Measurements from ENCODE around the gene ZSWIM1.
A peak's percentile ranks its signal among the peaks of the same experiment; 100 is the strongest.

Gene ZSWIM1

DNA sequence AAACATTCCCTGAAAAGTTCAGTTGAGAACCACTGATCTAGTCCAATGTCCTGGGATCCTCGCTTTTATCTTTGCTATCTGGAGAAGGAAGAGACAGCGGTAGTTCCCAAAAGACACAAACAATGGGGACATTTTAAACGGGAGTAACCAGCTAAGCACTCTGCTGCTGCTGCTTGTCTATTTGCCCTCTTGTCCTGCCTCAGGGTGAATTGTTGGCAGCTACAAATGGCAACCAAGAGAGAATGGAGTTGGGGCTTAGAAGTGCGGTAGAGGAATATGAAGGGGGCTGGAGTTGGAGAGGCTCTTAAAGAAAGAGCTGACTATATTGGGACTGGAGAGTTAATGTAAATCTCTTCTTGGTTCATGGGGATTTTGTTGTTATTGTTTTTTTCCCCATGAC is 6.5 kb upstream of the ZSWIM1 start:
- DNase-seq: no peak
- H3K4me3 Mint-ChIP-seq: no peak overlapping the region

DNA sequence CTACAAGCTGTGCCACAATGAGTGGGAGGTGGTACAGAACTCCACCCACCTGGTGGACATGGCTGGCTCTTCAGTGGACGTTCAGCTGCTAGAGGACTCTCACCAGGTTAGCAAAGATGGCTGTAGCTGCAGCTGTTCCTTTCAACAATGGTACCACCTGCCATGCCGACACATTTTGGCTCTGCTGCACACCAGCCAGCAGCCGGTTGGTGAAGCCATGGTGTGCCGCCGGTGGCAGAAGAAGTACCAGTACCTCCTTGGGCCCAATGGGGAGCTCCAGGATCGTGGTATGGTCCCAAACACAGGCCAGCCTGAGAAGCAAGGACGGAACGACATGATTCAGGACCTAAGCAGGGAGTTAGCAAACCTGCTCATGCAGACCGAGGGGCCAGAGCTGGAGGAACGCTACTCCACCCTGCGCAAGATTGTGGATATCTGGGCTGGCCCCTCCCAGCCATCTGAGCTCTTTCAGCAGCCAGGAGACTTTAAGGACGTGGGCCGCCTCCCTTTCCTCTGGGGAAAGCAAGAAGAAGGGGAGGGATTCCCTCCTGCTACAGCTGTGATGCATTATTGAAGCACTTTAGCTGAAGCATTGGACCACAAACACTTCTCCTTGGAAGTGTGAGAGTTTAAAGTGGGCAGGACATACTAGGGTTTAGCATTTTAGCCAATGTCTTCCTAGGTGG is 2.8 kb upstream of the ZSWIM1 start:
- H3K4me3 Mint-ChIP-seq: no peak overlapping the region
- TF ChIP-seq, protein P1, sequence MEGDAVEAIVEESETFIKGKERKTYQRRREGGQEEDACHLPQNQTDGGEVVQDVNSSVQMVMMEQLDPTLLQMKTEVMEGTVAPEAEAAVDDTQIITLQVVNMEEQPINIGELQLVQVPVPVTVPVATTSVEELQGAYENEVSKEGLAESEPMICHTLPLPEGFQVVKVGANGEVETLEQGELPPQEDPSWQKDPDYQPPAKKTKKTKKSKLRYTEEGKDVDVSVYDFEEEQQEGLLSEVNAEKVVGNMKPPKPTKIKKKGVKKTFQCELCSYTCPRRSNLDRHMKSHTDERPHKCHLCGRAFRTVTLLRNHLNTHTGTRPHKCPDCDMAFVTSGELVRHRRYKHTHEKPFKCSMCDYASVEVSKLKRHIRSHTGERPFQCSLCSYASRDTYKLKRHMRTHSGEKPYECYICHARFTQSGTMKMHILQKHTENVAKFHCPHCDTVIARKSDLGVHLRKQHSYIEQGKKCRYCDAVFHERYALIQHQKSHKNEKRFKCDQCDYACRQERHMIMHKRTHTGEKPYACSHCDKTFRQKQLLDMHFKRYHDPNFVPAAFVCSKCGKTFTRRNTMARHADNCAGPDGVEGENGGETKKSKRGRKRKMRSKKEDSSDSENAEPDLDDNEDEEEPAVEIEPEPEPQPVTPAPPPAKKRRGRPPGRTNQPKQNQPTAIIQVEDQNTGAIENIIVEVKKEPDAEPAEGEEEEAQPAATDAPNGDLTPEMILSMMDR (IDR thresholded peaks at IDR 0.05): no peak
- H3K4me1 Mint-ChIP-seq: peaks cover 23% of the 10 kb centered on the region
- H3K9me3 Mint-ChIP-seq: no peaks in the 10 kb centered on the region
- no peak for DNase-seq
- H3K27ac Mint-ChIP-seq: no peak overlapping the region
- H3K27me3 Mint-ChIP-seq (ENCODE audit: low read depth, poor library complexity): peaks cover 2% of the 10 kb centered on the region
- H3K36me3 Mint-ChIP-seq (ENCODE audit: low read depth): peaks cover 9% of the 10 kb centered on the region

More for the DNA sequence above, 6.5 kb upstream of the ZSWIM1 start:
- Mint-ChIP-seq H3K4me1 (peaks cover 5% of the 10 kb centered on the region), H3K9me3 (no peaks in the 10 kb centered on the region), H3K27ac (peak overlapping the region; percentile 46), H3K36me3 (ENCODE audit: low read depth) (peaks cover 5% of the 10 kb centered on the region), H3K27me3 (ENCODE audit: low read depth, poor library complexity) (peaks cover 5% of the 10 kb centered on the region)
- TF ChIP-seq, protein P1 (IDR thresholded peaks at IDR 0.05): no peak

DNA sequence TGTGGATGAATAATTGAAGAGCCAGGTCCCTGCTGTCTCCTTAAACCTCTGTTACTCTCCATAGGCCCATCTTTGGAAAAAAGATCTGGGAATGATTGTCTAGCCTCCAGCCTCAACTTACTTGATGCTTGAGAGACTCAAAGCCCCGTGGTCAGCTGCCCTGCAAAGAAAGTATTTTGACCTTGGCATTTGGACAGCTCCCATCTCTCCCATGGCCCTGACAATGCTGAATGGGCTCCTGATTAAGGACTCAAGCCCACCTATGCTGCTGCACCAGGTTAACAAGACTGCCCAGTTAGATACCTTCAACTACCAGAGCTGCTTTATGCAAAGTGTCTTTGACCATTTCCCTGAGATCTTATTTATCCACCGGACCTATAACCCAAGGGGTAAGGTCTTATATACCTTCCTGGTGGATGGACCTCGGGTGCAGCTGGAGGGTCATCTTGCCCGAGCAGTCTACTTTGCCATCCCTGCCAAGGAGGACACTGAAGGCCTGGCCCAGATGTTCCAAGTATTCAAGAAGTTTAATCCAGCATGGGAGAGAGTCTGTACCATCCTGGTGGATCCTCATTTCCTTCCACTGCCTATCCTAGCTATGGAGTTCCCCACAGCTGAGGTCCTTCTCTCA is 1.6 kb downstream of the ZSWIM1 start:
- no peaks in the 10 kb centered on the region for H3K9me3 Mint-ChIP-seq
- peak overlapping the region; percentile 86 for H3K4me3 Mint-ChIP-seq
- peaks cover 26% of the 10 kb centered on the region for H3K4me1 Mint-ChIP-seq
- no peak overlapping the region for H3K27ac Mint-ChIP-seq
- H3K36me3 Mint-ChIP-seq (ENCODE audit: low read depth): peaks cover 17% of the 10 kb centered on the region
- TF ChIP-seq, protein P1 (IDR thresholded peaks at IDR 0.05): no peak
- H3K27me3 Mint-ChIP-seq (ENCODE audit: low read depth, poor library complexity): no peaks in the 10 kb centered on the region
- DNase-seq: no peak

DNA sequence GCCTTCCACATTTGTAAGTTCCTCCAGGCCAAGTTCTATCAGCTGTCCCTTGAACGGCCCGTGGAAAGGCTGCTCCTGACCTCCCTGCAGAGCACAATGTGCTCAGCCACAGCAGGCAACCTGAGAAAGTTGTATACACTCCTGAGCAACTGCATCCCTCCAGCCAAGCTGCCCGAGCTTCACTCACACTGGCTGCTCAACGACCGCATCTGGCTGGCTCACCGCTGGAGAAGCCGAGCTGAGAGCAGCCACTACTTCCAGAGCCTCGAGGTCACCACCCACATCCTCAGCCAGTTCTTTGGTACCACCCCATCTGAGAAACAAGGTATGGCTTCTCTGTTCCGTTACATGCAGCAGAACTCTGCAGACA is 2.1 kb downstream of the ZSWIM1 start:
- Mint-ChIP-seq H3K27ac (no peak overlapping the region), H3K36me3 (ENCODE audit: low read depth) (peaks cover 17% of the 10 kb centered on the region), H3K4me1 (peaks cover 26% of the 10 kb centered on the region), H3K9me3 (no peaks in the 10 kb centered on the region), H3K27me3 (ENCODE audit: low read depth, poor library complexity) (no peaks in the 10 kb centered on the region), H3K4me3 (peak overlapping the region; percentile 55)
- DNase-seq: no peak
- TF ChIP-seq, protein P1 (IDR thresholded peaks at IDR 0.05): no peak

DNA sequence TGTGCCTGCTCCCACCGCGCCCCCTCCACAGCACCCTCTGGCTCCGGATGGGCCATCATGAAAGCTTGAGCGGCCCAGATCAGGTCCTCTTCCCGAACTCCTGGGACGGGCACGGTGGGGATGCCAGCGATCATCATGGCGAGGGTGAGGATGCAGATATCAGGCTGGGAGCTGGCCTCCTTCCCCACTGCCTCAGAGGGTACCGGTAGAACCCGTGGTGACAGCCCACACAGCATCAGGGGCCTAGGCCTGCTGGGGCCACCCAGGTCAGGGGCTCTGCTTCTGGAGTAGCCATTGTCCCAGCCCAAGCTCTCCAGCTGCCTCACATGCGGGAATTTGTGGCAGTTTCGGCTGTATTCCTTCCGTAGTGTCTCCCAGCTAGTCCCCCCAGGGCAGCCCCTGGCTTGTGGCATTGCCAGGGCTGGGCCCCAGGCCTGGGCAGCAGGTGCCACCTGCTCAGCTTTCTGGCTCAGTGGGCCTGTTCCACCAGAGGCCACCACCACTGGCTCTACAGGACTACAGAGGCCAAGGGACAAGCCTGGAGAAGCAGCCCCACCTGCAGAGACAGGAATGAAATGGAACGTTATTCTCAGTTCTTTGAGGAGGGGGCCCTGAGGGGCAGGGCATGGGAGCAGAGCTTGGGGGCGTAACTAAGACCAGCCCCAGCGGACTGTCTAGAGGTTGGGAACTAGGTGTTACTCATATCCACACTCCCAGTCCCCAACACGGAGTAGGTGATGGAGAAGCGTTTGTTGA is 5.7 kb downstream of the ZSWIM1 start:
- DNase-seq: no peak
- Mint-ChIP-seq H3K4me1 (peaks cover 23% of the 10 kb centered on the region), H3K4me3 (no peak overlapping the region), H3K27ac (peak overlapping the region; percentile 40), H3K36me3 (ENCODE audit: low read depth) (peaks cover 17% of the 10 kb centered on the region), H3K9me3 (no peaks in the 10 kb centered on the region), H3K27me3 (ENCODE audit: low read depth, poor library complexity) (peaks cover 3% of the 10 kb centered on the region)
- TF ChIP-seq, protein P1 (IDR thresholded peaks at IDR 0.05): no peak
